GM13977 (cell line): Measurements from ENCODE around the gene ARHGAP28.

Experiments used
- DNase-seq: peaks from one replicate; pipeline ENCODE4 v3.0.0; 2012; ENCODE audit warnings: low spot score
- in situ Hi-C: fragments of 300-500 bp; cut with MboI; formaldehyde crosslinking; loops from one replicate; pipeline ENCODE4 v1.12.0; 2022; ENCODE audit warnings: low sequenced_read_pairs, low pct_unique_long_range_greater_than_20kb, mixed read lengths, inconsistent platforms; ENCODE audit not compliant: unreplicated experiment
- TF ChIP-seq, protein P1 (sequence below): IDR thresholded peaks from 2 replicates; pipeline ENCODE4 v1.5.1; 2012; ENCODE audit warnings: mild to moderate bottlenecking, control low read depth; ENCODE audit not compliant: insufficient read depth; ENCODE audit errors: extremely low read depth, missing control alignments

The ARHGAP28 gene

GRCh38 chr18:6775702-6776101 is 46.2 kb downstream of the ARHGAP28 start:
- DNase-seq = no peak
- TF ChIP-seq, protein P1, sequence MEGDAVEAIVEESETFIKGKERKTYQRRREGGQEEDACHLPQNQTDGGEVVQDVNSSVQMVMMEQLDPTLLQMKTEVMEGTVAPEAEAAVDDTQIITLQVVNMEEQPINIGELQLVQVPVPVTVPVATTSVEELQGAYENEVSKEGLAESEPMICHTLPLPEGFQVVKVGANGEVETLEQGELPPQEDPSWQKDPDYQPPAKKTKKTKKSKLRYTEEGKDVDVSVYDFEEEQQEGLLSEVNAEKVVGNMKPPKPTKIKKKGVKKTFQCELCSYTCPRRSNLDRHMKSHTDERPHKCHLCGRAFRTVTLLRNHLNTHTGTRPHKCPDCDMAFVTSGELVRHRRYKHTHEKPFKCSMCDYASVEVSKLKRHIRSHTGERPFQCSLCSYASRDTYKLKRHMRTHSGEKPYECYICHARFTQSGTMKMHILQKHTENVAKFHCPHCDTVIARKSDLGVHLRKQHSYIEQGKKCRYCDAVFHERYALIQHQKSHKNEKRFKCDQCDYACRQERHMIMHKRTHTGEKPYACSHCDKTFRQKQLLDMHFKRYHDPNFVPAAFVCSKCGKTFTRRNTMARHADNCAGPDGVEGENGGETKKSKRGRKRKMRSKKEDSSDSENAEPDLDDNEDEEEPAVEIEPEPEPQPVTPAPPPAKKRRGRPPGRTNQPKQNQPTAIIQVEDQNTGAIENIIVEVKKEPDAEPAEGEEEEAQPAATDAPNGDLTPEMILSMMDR = no peak
- in situ Hi-C loops = no loop called here

DNA sequence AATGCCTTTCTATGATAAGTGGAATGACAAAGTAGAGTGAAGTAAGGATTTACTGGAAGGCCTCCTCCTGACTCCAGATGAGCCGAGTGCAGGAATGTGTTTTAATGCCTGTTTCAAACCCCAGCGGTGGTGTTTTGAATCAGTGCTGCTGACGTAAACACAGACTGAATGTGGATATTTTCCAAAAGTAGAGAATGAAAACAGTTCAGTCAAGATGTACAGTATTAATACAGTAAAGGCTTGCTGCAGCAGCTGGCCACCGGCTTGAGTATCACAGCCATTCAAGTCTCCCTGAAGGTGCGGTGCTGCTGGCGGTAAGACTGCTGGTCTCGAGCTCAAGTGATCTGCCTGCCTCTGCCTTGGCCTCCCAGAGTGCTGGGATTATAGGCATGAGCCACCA is 46.7 kb downstream of the ARHGAP28 start:
- TF ChIP-seq, protein P1 = no peak
- in situ Hi-C loops = no loop called here
- DNase-seq = no peak

DNA sequence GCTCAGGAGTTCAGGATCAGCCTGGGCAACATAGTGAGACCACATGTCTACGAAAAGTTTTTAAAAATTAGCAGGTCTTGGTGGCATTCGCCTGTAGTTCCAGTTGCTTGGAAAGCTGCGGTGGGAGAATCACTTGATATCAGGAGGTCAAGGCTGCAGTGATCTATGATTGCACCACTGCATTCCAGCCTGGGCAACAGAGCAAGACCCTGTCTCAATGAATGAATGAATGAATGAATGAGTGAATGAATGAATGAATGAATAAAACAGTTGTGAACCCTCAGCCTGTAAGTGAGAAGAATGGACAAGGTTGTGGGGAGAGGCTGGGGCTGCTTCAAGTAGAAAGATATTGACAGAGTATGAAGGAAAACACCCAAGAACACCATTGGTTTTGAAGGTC is 48.0 kb downstream of the ARHGAP28 start:
- in situ Hi-C loops = no loop called here
- DNase-seq = no peak
- TF ChIP-seq, protein P1 = no peak

GRCh38 chr18:6778459-6779247 is 49.1 kb downstream of the ARHGAP28 start:
- TF ChIP-seq, protein P1 = no peak
- in situ Hi-C loops = no loop called here
- DNase-seq = no peak

GRCh38 chr18:6781142-6781714 is 51.7 kb downstream of the ARHGAP28 start:
- in situ Hi-C loops = no loop called here
- TF ChIP-seq, protein P1 = no peak
- no peak for DNase-seq

- in situ Hi-C loops = no loop called here
- TF ChIP-seq, protein P1 = no peak
- no peak for DNase-seq
These were observed 52.3 kb downstream of the ARHGAP28 start for GRCh38 chr18:6781796-6782195.
